ENCODE measurements around the gene ZFR2.

- TF ChIP-seq CTCF (IDR thresholded peaks at IDR 0.05), result no peak
- no peak for TF ChIP-seq POLR2AphosphoS5 (IDR thresholded peaks at IDR 0.05)
- TF ChIP-seq POLR2A (IDR thresholded peaks at IDR 0.05), result no peak
Observed at GRCh38 chr19:3838661-3839060, 30.2 kb downstream of the ZFR2 start.

Measured in transverse colon (tissue), 4 donors.